Measurements from ENCODE around the gene SUGP2.
"Not testable (repeated sequence)": the region's sequence is repeated elsewhere in the genome, so short reads cannot be mapped to it uniquely, and the experiment has no call there.

Gene SUGP2

DNA sequence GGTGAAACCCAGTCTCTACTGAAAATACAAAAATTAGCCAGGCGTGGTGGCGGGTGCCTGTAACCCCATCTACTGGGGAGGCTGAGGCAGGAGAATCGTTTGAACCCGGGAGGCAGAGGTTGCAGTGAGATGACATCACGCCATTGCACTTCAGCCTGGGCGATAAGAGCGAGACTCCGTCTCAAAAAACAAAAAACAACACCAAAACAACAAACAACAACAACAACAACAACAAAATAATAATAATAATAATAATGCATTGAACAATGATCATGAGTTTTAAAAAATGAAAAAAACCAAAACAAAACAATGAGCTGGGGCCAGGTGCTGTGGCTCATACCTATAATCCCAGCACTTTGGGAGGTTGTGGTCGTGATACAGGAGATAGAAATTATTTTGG is 69.2 kb downstream of the SUGP2 start:
- TF ChIP-seq CTCF (IDR thresholded peaks at IDR 0.05; ENCODE audit: poor library complexity, severe bottlenecking), result no peak
- no peaks in the 10 kb centered on the region for H3K9me3 ChIP-seq (ENCODE audit: severe bottlenecking)
- no peak overlapping the region for H3K27ac ChIP-seq (ENCODE audit: poor library complexity, severe bottlenecking)
- peaks cover 11% of the 10 kb centered on the region for H3K4me1 ChIP-seq (ENCODE audit: insufficient read depth, poor library complexity, severe bottlenecking)
- H3K4me3 ChIP-seq (ENCODE audit: severe bottlenecking), result no peak overlapping the region
- H3K27me3 ChIP-seq (ENCODE audit: insufficient read depth, poor library complexity, severe bottlenecking), result no peaks in the 10 kb centered on the region
- DNase-seq (ENCODE audit: low spot score) (no peak), ATAC-seq (ENCODE audit: low read depth) (no peak)
- no peaks in the 10 kb centered on the region for H3K36me3 ChIP-seq (ENCODE audit: low read depth)

GRCh38 chr19:18961767-18962620 is 71.3 kb downstream of the SUGP2 start:
- Histone ChIP-seq H3K4me1 (ENCODE audit: insufficient read depth, poor library complexity, severe bottlenecking) (no peaks in the 10 kb centered on the region), H3K27ac (ENCODE audit: poor library complexity, severe bottlenecking) (no peak overlapping the region), H3K4me3 (ENCODE audit: severe bottlenecking) (no peak overlapping the region), H3K36me3 (ENCODE audit: low read depth) (no peaks in the 10 kb centered on the region), H3K27me3 (ENCODE audit: insufficient read depth, poor library complexity, severe bottlenecking) (no peaks in the 10 kb centered on the region), H3K9me3 (ENCODE audit: severe bottlenecking) (no peaks in the 10 kb centered on the region)
- DNase-seq (ENCODE audit: low spot score) (no peak), ATAC-seq (ENCODE audit: low read depth) (peak; percentile 36; the same call in 1 of the 3 replicates)
- TF ChIP-seq CTCF (IDR thresholded peaks at IDR 0.05; ENCODE audit: poor library complexity, severe bottlenecking), result no peak

GRCh38 chr19:18960370-18960769 is 72.9 kb downstream of the SUGP2 start:
- Histone ChIP-seq H3K4me1 (ENCODE audit: insufficient read depth, poor library complexity, severe bottlenecking) (no peaks in the 10 kb centered on the region), H3K4me3 (ENCODE audit: severe bottlenecking) (no peak overlapping the region), H3K36me3 (ENCODE audit: low read depth) (no peaks in the 10 kb centered on the region), H3K9me3 (ENCODE audit: severe bottlenecking) (no peaks in the 10 kb centered on the region), H3K27me3 (ENCODE audit: insufficient read depth, poor library complexity, severe bottlenecking) (no peaks in the 10 kb centered on the region), H3K27ac (ENCODE audit: poor library complexity, severe bottlenecking) (no peak overlapping the region)
- no peak for DNase-seq (ENCODE audit: low spot score)
- no peak for TF ChIP-seq CTCF (IDR thresholded peaks at IDR 0.05; ENCODE audit: poor library complexity, severe bottlenecking)
- ATAC-seq (ENCODE audit: low read depth), result no peak

GRCh38 chr19:18955042-18955441 is 78.3 kb downstream of the SUGP2 start:
- H3K4me1 ChIP-seq (ENCODE audit: insufficient read depth, poor library complexity, severe bottlenecking), result peaks cover 19% of the 10 kb centered on the region
- H3K36me3 ChIP-seq (ENCODE audit: low read depth), result no peaks in the 10 kb centered on the region
- no peak for ATAC-seq (ENCODE audit: low read depth)
- no peak overlapping the region for H3K4me3 ChIP-seq (ENCODE audit: severe bottlenecking)
- no peak for TF ChIP-seq CTCF (IDR thresholded peaks at IDR 0.05; ENCODE audit: poor library complexity, severe bottlenecking)
- H3K27ac ChIP-seq (ENCODE audit: poor library complexity, severe bottlenecking), result no peak overlapping the region
- H3K27me3 ChIP-seq (ENCODE audit: insufficient read depth, poor library complexity, severe bottlenecking), result no peaks in the 10 kb centered on the region
- H3K9me3 ChIP-seq (ENCODE audit: severe bottlenecking), result no peaks in the 10 kb centered on the region
- no peak for DNase-seq (ENCODE audit: low spot score)

GRCh38 chr19:18954094-18954493 is 79.2 kb downstream of the SUGP2 start:
- no peak for TF ChIP-seq CTCF (IDR thresholded peaks at IDR 0.05; ENCODE audit: poor library complexity, severe bottlenecking)

GRCh38 chr19:18952364-18953003 is 80.8 kb downstream of the SUGP2 start:
- H3K9me3 ChIP-seq (ENCODE audit: severe bottlenecking); H3K27me3 ChIP-seq (ENCODE audit: insufficient read depth, poor library complexity, severe bottlenecking); H3K36me3 ChIP-seq (ENCODE audit: low read depth); H3K4me3 ChIP-seq (ENCODE audit: severe bottlenecking): not testable (repeated sequence)
- DNase-seq (ENCODE audit: low spot score) (peak; percentile 77), ATAC-seq (ENCODE audit: low read depth) (peak; percentile 57)
- peaks cover 19% of the 10 kb centered on the region for H3K4me1 ChIP-seq (ENCODE audit: insufficient read depth, poor library complexity, severe bottlenecking)
- H3K27ac ChIP-seq (ENCODE audit: poor library complexity, severe bottlenecking), result peak overlapping the region; percentile 96

More at GRCh38 chr19:18954094-18954493, 79.2 kb downstream of the SUGP2 start:
- Histone ChIP-seq H3K27me3 (ENCODE audit: insufficient read depth, poor library complexity, severe bottlenecking) (no peaks in the 10 kb centered on the region), H3K27ac (ENCODE audit: poor library complexity, severe bottlenecking) (peak overlapping the region; percentile 96), H3K4me1 (ENCODE audit: insufficient read depth, poor library complexity, severe bottlenecking) (peaks cover 19% of the 10 kb centered on the region), H3K36me3 (ENCODE audit: low read depth) (no peaks in the 10 kb centered on the region), H3K9me3 (ENCODE audit: severe bottlenecking) (no peaks in the 10 kb centered on the region), H3K4me3 (ENCODE audit: severe bottlenecking) (no peak overlapping the region)
- DNase-seq (ENCODE audit: low spot score), result no peak
- ATAC-seq (ENCODE audit: low read depth), result no peak

Data from RWPE2 (cell line).